GM18909 (cell line): ENCODE results near the gene GYS2.
A peak's percentile ranks its signal among the peaks of the same experiment; 100 is the strongest.

Source experiments
- ATAC-seq: cut with Tn5 transposase; IDR thresholded peaks from one replicate; pipeline ENCODE4 v1.9.1; 2021; ENCODE audit warnings: mild to moderate bottlenecking; ENCODE audit not compliant: unreplicated experiment, poor library complexity

Gene GYS2

GRCh38 chr12:21518451-21518850 is 86.2 kb downstream of the GYS2 start:
- no peak for ATAC-seq

- no peak for ATAC-seq
These were observed 88.4 kb downstream of the GYS2 start for GRCh38 chr12:21516281-21516680.

GRCh38 chr12:21509768-21510167 is 94.9 kb downstream of the GYS2 start:
- ATAC-seq: peak; percentile 96

GRCh38 chr12:21507849-21508248 is 96.8 kb downstream of the GYS2 start:
- no peak for ATAC-seq

GRCh38 chr12:21505888-21506287 is 98.8 kb downstream of the GYS2 start:
- ATAC-seq: no peak

GRCh38 chr12:21502872-21503271 is 101.8 kb downstream of the GYS2 start:
- no peak for ATAC-seq

GRCh38 chr12:21502164-21502496 is 102.5 kb downstream of the GYS2 start:
- no peak for ATAC-seq

- ATAC-seq: peak; percentile 99
These were observed 103.1 kb downstream of the GYS2 start, which contains the start of the genes GOLT1B and RECQL for GRCh38 chr12:21501258-21502163. Gene GOLT1B, plus strand, starts transcription at chr12:21501789. Its CDS starts 135 bp downstream, at chr12:21501924. Gene RECQL, minus strand, starts transcription at chr12:21501635. Its CDS starts 2,065 bp downstream, at chr12:21499570.

GRCh38 chr12:21500786-21501257 is 103.8 kb downstream of the GYS2 start:
- no peak for ATAC-seq

- ATAC-seq: no peak
These were observed 104.9 kb downstream of the GYS2 start for GRCh38 chr12:21499765-21500164.
